Hematopoietic multipotent progenitor cell (in vitro differentiated cells): Measurements from ENCODE around the gene JAKMIP1. TPM values are rescaled to one million over a fixed set of nuclear protein-coding genes. Genes with fewer than 3 reads are reported as not detected.
"Not testable (repeated sequence)": the region's sequence is repeated elsewhere in the genome, so short reads cannot be mapped to it uniquely, and the experiment has no call there.

ENCODE experiments used
- DNase-seq, 3 donors: peaks; one replicate each; pipeline ENCODE4 v3.0.0-alpha.2; 2011 to 2015; ENCODE audit warnings: low read depth in 2 of 3, low spot score in 2 of 3
- total RNA-seq: library from RNA; depleted of rRNA; stranded (reverse); fragments of >200 nt; gene quantifications from one replicate; pipeline ENCODE4 v1.2.3, GENCODE V29; 2012

Gene JAKMIP1
- total RNA-seq, 1 donor = not detected

DNA sequence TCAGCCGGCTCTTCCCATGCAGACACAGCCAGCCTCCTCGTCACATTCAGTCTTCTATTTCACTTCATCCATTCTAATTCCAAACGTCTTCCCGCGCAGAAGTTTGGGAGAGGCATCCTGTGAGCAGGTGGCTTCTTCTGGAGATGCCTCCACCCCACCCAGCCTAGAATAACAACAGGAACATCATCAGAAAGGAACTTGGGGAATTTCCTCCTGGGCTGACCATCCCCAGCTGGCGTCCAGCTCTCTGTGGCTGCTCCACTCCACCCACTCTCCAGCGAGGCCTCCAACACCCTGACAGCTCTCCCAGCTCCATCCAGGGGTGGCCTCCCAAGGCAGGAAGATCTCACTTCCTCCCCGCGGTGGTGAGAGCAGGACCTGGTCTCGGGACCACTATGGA is 176.6 kb downstream of the JAKMIP1 start:
- no peak for DNase-seq

DNA sequence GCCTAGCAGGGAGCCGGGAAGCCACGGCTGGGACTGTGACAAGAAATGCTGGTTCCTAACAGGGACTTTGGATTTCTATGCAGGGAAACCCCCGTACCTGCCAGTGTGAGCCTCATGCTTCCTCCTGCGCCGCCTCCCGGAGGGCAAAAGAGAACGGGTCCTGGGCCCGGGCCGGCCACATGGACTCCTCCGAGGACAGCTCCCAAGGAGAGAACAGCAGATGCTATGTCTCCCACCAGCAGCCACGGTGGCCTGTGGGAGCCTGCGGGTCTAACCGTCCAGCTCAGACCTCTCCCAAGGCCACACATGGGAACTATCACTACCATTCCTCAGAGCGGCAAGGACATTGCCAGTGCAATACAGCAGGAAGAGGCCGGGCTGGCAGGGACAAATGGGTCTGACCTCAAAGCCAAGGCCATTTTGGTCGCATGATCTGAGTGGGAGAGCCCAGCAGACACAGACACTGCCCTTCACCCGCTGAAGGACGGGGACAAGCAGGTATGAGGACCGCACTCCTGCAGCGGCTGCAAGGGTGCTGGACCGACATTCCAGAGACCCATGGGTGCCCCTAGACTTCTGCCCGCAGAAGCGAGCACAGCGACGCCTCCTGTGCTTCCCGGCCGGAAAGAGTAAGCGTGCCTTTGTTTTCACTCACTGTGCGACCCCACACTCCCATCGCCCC is 177.6 kb downstream of the JAKMIP1 start:
- no peak for DNase-seq

DNA sequence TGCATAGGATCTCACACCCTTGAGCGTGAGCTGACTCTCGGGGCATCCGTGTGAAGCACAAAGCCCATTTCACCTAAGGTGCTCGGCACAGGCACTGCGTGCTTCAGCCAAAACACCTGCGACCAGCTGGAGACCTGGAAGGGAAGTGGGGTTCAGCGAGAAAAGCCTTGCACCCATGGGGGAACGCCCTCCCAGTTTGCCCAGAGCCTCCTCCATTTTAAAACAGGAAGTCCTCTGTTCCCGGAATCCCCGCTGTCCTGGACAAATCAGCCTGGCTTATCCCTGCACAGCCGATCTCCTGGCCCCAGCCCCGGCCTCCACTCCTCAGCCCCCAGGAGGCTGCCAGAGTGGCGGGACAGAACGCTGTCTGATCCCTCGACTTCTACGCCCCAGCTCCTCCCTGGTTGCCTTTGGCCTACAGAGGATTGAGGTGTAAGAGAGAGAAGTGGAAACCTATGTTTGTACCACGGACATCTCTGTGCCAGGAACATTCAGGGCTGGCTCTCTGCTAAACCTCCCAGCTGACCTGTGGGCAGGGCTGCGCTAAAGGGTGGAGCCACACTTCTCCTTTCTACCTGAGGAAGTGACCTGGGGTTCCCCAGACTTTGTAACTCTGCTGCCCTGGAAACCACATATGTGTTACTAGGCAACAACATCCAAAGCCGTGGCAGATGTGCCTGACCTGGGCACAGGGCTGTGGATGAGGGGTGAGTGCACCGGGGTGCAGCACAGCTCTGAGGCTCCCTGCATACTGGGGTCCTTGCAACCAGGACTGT is 178.3 kb downstream of the JAKMIP1 start:
- DNase-seq = no peak

DNA sequence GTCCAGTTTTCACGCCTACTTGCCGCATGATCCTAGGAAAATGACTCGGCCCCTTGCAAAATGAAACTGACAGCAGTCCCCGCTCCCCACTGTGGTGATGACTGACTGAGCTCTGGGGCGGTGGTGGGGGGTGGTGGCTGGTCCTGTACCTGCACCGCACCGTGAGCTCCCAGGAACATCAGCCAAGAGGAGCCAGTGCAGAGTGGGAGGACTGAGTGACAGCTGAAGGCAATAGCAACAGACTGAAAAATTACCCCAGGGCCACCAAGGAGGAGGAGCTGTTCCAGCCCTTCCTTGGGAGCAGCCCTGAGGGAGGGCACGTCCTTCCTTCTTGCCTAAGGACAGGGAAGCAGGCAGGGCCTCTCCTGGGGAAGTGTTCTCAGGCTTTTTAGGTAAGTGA is 179.7 kb downstream of the JAKMIP1 start:
- no peak for DNase-seq

DNA sequence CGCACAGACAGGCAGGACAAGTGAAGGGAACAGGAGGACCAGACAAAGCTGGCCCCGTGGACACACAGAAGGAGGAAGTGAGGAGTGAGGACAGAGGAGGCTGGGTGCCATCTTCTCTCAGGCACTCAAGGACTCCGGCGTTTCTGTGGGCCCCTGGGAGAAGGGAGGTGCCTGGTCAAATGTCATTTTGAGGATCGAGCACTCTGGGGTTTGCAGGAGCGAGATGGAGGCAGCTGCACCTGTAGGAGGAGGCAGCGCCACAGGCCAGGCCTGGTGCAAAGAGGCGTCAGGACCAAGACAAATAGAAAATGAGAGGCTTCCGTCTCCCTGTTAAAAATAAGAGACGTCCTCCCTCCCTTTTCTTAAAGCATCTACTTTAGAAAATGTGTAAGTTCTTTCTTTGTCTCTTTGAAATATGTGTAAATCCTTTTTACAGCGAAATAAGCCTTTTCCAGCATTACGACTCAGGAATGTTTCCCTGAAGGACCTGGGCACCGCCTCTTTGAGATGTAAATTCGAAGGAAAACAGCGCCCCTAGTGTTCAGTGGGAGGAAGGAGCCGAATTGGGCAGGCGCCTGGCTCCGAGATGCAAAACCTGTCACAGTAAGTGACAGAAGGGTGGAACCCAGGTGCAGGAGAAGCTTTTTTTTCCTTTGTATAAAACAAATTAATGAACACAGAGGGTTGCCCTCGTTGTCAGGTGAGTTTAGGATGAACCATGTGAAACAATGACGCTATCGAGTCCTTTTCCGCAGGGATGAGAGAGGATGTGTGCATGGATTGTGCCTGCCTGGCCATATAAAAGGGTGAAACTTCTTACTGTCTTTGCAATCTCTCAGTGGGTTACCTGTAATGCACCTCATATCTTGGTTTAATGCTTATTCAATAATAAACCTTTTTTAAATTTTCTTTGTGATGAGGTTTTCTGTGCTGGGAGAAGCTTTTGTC is 180.8 kb downstream of the JAKMIP1 start:
- DNase-seq = peak in 2 of 3 donors; percentile 34 to 64

DNA sequence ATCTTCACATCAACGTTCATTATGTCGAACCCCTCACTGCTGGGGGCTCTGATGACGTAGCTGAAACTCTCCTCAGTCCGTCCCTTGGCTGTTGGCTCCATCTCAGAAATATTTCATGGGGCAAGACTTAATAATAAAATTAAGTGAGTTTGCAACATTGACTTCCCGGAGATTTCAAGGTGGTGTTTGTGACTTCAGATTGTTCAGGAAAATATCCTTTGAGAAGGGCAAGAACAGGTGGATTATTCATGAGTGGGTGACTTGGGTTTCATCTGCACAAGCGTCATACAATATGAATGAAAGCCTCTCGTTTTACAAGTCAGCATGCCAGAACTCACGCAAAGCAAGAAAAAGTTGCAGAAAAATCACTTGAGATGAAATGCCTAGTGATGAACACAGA is 182.0 kb downstream of the JAKMIP1 start, which contains the start of gene C4orf50:
C4orf50 (minus strand) TSS at position 101 of the 400 bp plus-strand sequence.
- no peak for DNase-seq

DNA sequence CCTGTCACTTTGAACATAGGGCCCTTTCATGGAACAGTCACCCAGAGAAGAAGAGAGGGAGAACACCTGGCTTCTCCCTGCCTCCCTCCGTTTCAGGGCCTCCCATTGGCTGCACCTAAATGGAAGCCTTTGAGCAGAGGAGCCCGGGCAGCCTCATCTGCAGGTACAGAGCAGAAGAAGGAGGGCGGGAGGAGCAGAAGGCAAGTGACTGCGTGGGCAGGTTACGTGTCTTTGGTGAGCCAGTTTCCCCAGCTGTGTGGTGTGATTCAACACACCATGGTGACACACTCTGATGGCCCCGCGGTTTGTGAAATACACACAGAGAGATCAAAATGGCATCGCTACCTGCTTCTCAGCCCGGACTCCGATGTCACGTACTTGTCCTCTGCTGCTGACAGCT is 182.5 kb downstream of the JAKMIP1 start:
- DNase-seq = no peak

DNA sequence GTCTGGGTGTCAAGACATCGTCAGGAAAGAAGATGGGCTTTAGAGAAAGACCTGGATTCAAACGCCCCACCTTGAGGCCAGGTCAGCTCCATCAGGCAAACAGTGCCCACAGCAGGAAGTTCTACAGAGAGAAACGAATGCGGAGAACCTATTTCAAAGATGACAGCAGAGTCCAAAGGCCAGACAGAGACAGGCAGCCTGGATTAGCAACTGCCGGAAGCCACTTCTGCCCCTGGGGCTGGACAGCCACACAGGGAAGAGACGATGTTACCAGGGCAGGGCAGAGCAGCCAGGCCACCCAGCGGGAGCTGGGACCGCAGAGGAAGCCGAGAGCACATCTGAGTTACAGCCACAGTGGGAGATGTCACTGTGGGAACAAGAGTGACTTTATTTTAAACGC is 183.3 kb downstream of the JAKMIP1 start:
- no peak for DNase-seq

DNA sequence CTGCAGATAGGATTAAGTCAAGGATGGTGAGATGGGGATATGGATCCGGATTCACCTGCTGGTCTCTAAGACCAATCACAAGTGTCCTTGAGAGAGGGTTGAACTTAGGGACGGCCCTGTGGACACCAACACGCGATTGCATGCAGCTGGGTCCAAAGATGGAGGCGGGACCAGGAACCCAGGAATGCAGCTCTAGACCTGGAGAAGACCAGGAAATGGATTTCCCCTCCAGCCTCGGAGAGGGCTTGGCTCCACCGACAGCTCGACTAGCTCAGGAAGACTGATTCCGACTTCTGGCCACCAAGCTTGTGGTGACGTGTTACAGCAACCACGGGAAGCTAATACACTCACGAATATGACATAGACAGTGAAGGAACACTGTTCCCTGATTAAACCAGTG is 186.8 kb downstream of the JAKMIP1 start:
- no peak for DNase-seq

DNA sequence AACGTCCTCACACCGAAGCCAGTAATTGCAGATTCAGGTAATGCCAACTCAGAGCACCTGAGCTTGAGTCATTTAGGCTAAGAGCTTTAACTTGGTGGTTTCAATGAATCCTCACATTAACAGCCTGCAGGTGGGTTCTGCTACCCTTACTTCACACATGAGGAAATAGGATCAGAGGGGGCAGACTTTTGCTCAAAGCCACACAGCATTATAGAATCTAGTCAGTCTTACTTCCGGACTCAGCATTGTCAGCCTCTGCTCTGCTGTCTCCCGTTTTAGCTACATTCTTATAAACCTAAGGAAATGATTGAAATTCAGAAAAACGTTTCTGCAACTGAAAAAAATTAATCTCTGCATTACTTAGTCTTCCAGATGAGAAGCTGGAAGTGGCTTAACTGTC is 188.1 kb downstream of the JAKMIP1 start:
- DNase-seq = no peak

DNA sequence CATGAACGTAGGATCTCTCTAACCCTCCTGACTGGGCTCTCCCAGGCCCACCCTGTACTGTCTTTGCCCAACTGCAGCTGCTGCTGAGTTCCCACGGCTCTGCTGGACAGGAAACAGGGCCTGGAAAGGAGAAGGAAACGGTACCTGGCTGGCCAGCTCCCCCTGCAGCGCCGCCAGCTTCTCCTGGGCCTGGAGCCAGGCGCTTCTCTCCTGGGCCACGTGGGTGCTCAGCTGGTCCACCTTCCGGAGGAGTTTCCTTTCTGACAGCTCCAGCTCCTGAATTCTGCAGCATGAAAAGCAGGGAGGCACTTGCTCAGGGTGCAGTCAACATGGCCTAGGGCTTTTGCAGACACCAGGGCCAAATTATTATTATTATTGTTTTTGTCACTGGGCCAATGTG is 188.7 kb downstream of the JAKMIP1 start:
- no peak for DNase-seq

DNA sequence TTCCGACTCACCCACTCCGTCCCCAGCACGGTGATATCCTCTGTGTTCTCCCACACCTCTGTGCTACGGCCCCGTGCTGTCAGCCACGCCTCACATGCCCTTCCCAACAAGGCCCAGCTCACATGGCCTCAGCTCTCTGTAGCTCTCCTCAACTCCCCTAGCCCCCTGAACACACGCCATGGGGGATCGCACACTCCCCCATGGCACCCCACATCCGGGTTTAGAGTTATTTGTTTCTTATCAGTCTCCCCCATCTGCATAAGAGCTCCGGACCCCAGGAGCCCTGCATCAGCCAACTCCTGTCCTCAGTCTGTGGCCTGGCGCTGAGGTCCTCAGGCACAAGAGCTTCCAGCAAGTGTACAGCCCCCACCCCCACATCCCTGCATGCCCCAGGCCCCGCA is 189.1 kb downstream of the JAKMIP1 start:
- DNase-seq = peak in 2 of 3 donors; percentile 81 to 89

DNA sequence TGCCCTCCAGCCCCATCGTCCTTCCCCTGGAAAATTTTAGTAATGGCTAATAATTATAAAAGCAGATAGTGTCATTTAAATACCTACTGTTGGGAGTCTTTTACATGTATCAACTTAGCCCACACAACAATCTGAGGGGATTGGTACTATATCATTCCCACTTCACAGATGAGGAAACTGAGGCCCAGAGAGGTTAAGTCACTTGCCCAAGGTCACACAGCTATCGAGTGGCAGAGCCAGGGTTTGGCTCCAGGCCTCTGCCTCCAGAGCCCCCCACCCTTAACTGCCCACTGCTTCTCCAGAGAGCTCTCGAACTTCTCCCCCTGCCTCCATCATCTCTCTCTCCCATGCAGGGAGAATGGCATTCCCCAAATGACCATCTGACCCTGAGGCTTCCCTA is 189.6 kb downstream of the JAKMIP1 start:
- no peak for DNase-seq

DNA sequence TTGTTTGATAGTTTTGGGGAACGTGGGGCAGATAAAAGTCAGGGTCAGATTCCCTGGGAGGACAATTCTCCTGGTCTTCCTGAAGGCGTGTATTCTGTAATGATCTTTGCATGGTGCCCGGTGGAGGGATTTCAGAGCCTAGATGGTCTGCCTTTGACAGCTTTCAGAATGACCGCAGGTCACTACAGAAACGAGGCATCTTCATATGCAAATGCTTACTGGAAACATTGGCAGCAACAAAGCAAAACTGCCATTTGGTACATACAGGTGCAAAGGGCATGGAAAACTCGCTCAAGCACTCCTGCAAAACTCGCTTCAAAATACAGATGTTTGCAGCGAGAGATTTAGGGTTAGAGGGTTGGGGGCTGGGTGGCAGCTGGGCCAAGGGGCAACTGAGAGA is 190.9 kb downstream of the JAKMIP1 start:
- no peak for DNase-seq

DNA sequence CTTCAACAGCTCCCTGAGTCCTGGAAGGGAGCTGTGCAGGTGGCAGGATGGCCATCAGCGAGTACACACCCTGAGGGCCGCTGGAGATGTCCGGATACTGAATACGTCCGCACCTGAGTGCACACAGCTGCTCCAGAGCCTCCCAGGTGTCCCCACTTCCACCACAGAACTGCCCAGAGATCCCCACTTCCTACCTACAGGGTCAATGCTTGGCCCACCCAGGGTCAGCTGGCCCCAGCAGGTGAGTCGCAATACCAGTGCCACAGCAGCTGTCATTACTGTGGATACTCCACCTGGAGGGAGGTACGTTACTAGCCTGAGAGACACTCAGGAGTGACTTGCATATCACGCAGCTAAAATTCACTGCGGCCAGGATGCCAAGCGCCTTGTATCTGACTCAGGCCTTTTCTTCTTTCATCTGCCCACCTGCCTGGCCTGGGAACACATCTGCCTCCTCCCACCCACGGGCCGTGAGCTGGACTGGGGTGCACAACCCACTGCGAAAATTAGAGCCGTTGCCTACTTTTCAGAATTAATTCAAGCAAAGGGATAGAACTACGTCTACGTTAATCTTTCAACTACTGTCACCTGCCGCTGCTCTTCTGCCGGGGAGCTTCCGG is 191.5 kb downstream of the JAKMIP1 start:
- DNase-seq = no peak

DNA sequence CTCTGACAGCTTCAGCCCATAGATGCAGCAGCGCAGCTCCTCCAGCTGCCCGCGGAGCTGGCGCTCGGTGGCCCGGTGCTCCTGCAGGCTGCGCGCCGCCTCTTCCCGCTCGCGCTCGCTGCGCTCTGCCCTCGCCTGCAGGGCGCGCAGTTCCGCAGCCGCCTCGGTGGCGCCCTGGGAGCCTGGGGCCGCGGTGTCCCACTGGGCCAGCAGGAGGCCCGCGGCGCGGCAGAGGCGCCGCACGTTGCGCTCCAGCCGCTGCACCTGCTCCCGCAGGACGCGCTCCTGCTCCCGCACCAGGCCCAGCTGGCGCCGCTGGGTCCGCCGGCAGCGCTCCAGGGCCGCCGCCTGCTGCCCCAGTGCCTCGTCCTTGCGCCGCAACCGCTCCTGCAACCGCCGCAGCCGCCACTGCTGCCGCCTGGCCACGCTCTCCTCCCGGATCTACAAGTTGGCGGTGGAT is 192.2 kb downstream of the JAKMIP1 start:
- DNase-seq = peak in 2 of 3 donors; percentile 29 to 38

DNA sequence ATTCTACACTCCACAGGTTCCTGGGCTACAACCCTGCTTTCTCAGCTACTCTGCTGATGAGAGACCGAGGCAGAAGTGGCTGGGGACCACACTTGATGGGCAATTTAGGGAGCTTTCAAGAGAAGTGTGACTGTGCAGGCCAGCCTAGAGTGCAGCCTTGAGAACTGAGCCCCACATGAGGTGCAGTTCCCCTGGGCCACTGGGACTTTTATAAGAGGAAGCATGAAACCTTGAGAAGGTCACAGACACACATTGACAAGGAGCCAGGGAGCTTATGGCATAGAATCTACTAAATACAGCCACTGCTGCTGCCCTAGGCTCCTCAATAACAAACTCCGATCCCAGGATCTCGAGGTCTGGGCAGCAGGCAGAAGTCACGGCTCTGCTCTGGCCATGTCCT is 195.2 kb downstream of the JAKMIP1 start:
- no peak for DNase-seq

DNA sequence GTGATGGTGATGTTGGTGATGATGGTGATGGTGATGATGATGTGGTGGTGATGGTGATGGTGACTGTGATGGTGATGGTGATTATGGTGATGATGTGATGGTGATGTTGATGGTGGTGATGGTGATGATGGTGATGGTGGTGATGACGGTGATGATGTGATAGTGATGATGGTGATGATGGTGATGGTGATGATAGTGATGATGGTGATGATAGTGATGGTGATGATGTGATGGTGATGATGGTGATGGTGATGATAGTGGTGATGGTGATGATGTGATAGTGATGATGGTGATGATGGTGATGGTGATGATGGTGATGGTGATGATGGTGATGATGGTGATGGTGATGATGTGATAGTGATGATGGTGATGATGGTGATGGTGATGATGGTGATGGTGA is 196.9 kb downstream of the JAKMIP1 start:
- not testable (repeated sequence) for DNase-seq

DNA sequence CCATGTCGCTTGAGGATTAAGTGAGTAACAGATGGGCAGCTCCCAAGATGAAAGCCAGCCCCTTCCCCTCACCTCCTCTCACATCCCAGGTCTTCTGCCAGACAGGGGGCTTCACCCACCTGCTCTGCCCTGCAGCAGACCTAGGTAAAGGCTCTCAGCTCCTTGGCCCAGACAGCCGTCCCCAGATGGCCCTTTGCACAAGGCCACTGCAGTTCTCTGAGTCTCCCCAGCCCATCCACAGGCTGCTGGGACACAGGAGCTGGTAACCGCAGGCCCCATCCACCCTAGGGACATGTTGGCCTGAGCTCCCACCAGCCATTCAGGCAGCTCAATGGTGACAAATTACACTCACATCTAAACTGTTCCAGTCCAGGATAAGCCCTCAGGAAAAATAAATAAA is 197.4 kb downstream of the JAKMIP1 start:
- DNase-seq = no peak

DNA sequence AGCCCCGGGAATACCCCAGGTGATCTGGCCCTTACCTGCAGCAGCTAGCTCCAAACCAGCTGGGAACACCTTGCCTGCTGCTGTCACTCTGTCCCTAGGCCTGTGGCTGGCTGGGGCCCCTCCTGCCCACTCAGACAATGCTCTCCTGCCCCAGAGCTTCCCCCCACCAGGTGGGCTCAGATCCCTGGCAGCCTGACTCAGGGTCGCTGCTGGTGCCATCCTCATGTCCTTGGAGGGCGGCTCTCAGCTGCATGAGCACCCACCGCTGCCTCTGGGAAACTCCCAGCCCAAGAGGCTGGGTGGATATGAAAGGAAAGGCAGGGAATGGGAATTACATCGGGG is 197.9 kb downstream of the JAKMIP1 start:
- no peak for DNase-seq
